ENCODE data around the gene TASP1.
"Not testable (repeated sequence)": the region's sequence is repeated elsewhere in the genome, so short reads cannot be mapped to it uniquely, and the experiment has no call there.

DNA sequence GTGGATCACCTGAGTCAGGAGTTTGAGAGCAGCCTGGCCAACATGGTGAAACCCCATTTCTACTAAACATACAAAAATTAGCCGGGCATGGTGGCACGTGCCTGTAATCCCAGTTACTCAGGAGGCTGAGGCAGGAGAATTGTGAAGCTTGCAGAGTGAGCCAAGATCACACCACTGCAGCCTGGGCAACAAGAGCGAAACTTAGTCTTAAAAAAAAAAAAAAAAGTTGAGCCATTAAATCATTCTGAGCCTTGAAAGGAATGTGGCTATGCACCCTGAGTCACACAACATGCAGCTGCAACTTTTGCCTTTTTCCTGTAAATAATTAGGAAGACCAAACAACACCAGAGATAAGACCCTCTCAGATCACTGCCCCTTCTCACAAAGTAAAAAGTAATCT is 11.2 kb downstream of the TASP1 start:
- TF ChIP-seq, protein P1, sequence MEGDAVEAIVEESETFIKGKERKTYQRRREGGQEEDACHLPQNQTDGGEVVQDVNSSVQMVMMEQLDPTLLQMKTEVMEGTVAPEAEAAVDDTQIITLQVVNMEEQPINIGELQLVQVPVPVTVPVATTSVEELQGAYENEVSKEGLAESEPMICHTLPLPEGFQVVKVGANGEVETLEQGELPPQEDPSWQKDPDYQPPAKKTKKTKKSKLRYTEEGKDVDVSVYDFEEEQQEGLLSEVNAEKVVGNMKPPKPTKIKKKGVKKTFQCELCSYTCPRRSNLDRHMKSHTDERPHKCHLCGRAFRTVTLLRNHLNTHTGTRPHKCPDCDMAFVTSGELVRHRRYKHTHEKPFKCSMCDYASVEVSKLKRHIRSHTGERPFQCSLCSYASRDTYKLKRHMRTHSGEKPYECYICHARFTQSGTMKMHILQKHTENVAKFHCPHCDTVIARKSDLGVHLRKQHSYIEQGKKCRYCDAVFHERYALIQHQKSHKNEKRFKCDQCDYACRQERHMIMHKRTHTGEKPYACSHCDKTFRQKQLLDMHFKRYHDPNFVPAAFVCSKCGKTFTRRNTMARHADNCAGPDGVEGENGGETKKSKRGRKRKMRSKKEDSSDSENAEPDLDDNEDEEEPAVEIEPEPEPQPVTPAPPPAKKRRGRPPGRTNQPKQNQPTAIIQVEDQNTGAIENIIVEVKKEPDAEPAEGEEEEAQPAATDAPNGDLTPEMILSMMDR (IDR thresholded peaks at IDR 0.05 in 4 of 5, conservative IDR thresholded peaks at IDR 0.05 in 1 of 5): not testable (repeated sequence)
- TF ChIP-seq POLR2A (IDR thresholded peaks at IDR 0.05): not testable (repeated sequence)

Data from gastrocnemius medialis (tissue), 4 donors.